Hippocampal formation (tissue), 2 donors: Measurements from ENCODE around the gene SH3RF3.

ENCODE experiments used
- DNase-seq, 2 donors: peaks; one replicate each; lab custom pipeline; 2025; lab: John Stamatoyannopoulos, UW

The SH3RF3 gene

DNA sequence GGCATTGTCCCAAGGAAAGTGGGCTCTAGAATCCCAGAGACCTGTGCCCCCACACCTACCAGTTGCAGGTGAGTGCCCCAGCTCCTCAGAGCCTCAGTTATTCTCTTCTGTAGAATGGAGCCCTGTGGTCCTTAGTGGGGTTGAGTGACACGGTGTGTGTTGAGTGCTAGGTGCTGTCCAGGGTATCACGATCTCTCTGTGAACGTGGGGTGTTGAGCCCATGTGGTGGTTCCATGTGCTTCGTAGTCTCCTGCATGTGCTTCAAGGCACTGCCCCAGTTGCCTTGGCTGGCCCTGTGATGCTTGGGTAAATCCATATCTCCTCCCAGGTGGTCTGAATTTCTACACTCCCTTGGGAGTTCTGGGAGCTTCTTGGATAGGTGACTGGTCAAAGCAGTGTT lies 54.9 kb downstream of the SH3RF3 start:
- no peak for DNase-seq

DNA sequence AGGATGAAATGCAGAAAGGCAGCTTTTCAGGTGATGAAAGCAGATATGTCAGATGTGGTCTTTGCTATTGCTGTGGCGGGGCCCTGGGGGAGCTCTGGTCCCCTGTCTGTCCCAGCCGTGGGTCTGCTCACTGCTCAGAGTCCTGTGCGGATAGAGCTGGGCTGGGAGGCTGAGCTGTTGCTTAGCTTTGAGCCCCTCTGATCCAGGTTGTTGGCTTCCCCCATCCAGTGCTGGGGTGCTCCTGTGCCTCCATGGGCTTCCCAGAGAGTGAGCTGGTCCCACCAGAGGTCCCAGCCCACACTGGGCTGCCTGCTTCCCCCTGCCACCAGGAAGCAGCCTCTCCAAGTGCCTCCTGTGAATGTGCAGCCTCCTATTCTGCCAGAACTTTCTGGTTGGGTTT lies 55.4 kb downstream of the SH3RF3 start:
- no peak for DNase-seq

GRCh38 chr2:109185338-109185737 lies 56.3 kb downstream of the SH3RF3 start:
- no peak for DNase-seq

DNA sequence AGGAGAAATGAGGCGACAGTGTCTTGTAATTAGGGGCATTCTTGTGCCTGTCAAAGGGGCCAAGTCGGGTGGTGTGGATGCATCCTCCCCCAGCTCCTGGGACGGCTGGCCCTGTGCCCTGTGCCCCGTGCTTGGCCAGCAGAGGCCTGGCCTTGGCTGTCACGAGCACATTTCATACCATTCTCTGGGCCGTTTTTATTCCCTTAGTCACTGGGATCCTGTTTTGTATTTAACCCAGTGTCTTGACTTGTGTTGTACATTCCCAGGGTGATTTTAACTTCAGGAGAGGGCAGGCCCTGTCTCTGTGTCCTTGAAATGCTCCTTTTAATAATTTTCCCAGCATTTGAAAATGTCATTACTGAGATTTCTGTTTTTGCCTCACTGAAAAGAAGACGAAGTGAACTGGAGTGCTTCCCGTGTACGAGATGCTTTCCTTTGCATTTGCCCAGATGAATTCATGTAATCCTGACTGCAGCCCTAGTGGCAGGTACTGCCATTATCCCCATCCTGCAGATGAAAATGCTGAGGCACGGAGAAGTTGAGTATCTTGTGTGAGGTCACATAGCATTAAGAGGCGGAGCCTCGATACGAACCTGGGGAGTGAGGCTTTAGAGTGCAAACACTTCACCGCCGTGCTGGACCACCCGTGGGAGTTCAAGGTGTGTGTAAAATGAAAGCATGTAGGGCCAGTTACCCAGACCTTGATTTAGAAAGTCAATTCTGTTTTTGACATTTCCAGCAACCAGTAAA lies 57.0 kb downstream of the SH3RF3 start:
- DNase-seq, result no peak

DNA sequence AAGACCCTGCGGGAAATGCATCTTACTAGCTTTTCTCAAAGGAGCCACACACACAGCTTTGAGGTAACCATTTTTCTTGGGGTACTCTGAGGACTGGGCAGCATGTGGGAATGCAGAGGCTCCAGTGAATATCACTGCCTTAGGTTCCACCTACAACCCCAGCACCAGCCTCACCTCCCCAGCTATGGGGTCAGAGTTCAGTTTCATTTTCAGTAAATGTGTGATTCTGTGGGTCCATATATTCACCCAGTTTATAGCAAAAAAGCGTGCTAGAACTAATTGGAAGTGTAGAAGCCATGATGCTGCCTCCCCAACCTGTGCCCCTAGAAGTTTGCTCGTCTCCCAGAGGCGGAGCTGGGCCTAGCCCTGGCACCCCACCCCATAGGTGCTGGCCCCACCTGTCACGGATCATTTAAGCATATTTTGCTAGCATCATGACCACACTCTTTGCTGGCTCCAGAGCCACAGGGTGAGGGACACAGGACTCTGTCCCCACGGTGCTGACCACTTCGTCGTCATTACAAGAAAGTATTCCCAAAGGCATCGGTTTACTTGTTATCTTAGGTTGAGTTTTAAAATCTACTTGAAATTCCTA lies 57.7 kb downstream of the SH3RF3 start:
- DNase-seq, result no peak

- no peak for DNase-seq
Observed at GRCh38 chr2:109187711-109188495, 58.9 kb downstream of the SH3RF3 start.

DNA sequence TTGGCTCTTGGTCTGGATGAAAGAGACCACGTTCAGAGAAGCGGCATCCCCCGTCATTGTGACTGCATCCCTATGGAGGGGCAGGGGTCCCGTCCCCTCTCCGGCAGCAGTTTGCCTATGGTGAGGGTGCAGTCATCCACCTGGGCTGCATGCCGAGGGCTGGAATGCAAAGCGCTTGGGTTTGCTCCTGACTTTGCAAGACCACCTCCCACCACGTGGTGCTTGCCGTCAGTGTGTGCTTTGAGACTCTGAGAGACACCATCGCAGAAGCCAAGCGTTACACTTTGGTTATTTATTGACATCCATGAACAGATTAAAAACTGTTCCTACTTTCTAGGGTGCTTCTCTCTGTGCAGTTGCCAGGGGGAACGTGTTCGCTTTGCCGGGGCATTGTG lies 59.5 kb downstream of the SH3RF3 start:
- no peak for DNase-seq

- DNase-seq, result no peak
Observed at GRCh38 chr2:109188898-109189297, 59.9 kb downstream of the SH3RF3 start.

- no peak for DNase-seq
Observed at GRCh38 chr2:109189751-109190150, 60.7 kb downstream of the SH3RF3 start.

DNA sequence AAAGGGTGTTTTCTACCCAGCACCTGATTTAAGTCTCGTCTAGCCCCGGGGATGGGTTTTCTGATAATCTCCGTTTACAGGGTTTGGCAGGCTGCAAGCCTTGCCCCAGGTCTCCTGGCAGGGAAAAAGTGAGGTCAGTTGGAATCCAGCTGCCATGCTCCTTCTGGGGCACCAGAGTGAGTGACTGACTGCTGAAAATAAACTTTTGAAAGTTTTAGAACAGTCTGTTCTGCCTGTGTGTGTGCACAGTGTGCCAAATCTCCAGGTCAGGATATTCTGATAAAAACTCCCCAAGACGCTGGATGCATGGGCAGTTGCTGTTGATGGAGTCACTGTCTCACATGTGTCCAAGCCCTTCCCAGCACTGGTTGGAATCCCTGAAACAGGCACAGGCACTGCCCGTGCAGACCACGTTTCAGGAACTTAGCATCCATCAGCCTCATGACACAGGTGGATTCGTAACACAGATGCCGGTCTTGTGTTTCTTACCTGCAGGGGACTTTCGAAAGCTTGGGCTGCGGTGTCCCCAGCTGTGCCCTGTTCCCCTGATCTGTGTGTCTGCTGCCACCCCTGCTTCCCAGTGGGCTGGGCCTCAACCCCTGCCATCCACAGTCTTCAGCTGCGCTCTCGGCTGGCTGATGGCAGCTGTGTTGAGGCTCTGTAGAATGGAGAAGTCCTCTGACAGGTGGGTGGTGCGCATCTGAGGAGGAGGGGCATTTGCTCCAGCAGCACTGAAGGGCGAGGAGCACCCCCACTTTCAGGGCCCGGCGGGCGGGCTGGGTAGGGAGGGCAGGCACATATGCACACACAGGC lies 65.0 kb downstream of the SH3RF3 start:
- DNase-seq, result no peak

- no peak for DNase-seq
Observed at GRCh38 chr2:109194620-109194937, 65.6 kb downstream of the SH3RF3 start.

DNA sequence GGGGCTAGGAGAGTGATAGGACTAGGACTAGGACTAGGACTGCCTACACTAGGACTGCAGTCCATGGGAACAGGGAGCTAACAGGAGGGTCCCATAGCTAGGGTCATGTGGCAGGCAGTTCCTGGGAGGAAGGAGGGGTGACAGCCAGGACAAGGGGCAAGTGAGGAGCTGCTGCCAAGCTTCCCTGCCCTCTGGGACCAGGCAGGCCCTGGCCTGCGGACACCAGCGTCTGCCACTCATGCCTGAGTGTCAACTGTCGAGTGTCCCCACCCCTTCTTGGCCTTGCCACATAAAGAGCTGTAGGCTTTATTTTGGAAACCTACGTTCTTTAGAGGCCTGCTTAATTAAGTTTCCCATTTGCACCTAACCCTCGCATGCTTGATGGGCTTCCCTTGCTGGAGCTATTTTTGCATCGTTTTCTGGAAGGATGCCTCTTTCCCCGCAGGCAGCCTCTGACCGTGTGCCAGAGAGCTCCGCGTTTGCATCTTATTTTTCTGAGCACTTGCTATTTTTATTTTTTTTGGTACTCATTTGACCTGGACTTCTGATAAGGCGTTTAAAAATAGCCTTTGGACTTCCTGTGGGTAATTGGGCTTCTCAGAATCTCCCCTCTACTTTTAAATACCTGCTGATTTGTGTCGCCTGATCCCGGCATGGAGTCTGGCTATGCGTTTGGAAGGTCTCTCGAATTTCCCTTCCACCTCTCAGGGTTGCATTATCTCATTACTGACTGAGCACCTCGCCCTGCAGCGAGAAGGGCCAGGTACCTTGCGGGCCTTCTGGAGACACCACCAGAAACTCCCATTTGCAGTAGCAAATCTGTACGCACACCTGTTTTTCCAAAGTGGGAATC lies 66.4 kb downstream of the SH3RF3 start:
- no peak for DNase-seq

- DNase-seq, result no peak
Observed at GRCh38 chr2:109196081-109196875, 67.3 kb downstream of the SH3RF3 start.

GRCh38 chr2:109197491-109198418 lies 68.8 kb downstream of the SH3RF3 start:
- no peak for DNase-seq

GRCh38 chr2:109199790-109200189 lies 70.8 kb downstream of the SH3RF3 start:
- DNase-seq, result no peak

GRCh38 chr2:109200616-109201464 lies 71.8 kb downstream of the SH3RF3 start:
- no peak for DNase-seq

DNA sequence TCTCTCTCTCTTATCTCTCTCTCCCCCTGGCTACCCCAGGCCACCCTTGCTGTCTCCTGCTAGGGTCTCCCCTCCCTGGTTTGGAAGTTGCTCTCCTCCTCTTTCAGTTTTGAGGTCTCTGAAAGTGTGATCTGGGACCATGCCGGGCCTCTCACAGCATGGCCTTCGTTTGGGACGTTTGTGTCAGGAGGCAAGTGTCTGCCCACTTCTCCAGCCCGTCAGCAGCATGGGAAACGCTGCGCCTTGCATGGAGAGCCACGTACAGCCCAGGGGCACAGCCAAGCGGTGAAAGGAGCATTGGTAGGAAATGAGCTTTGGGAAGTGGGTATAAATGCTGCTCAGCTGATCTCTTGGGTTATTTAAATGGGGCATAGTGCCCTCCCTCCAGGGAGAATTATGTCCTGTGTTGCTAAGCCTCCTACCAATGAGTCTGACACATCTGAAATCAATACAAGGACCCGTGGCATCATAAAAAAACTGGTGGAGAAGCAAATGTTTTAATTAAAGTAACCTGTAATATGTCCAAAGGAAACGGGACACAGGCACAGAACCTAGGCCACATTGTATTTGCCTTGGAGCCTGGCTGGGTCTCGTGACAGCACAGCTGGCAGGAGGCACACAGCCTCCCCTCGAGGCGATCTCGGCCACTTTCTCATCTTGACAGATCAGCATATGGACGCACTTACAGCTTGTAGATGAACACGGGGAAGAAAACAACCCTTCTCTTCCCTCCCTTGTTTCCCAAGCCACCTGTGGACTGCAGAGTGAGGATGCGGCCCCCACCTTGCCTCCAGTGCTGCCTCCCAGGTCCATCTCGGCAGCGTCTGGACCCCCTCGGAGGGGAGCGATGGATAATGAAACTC lies 72.7 kb downstream of the SH3RF3 start:
- peak in 1 of 2 donors; percentile 8 for DNase-seq
